ENCODE results near the gene CRISP2. TPM values are rescaled to one million over a fixed set of nuclear protein-coding genes. Genes with fewer than 3 reads are reported as not detected.

CRISP2 gene
- total and polyA plus RNA-seq, 2 of the 8 experiments (the other 6 are each of a cell fraction or from before 2014, with no cell fraction given) = 0.06 TPM; not detected in 1

DNA sequence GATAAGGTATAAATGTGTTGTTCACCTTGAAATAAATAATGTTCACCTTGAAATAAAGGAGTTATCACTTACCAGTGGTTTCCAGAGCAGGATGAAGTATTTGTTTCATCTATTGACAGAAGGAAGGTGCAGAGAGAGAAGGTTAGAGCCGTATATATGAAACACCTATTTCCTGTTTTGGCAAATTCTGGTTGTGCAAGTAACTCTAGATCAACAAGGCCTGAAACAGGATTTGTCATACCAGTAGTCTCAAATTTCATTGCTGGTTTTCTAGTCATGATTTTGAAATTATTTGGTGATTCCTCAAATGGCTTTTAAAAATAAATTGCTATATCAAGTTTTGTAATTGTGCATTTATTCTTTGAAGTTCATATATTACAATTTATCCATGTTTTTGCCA is 30.9 kb upstream of the CRISP2 start, which contains the start of gene CRISP3 (continued):
- no peak for TF ChIP-seq CHD1 (IDR thresholded peaks at IDR 0.05; ENCODE audit: low read depth, low read length)
- no peak for TF ChIP-seq CREB1 (IDR thresholded peaks at IDR 0.05)
- no peak for TF ChIP-seq BRCA1 (IDR thresholded peaks at IDR 0.05; ENCODE audit: low read depth, low read length)
- no peak for TF ChIP-seq SIX5 (IDR thresholded peaks at IDR 0.05; ENCODE audit: low read depth, low read length)
- TF ChIP-seq RAD21 (IDR thresholded peaks at IDR 0.05 in 1 of 2, conservative IDR thresholded peaks at IDR 0.05 in 1 of 2; ENCODE audit: low read depth in 2 of 2, low read length in 2 of 2) = no peak

Measured in H1 (cell line).